B cell (primary cell): ENCODE results near the gene PTPRN2.

Source experiments
- CTCF ChIP-seq: fragments of 200-600 bp; IDR thresholded peaks from one replicate; pipeline ENCODE4 v1.8.0; 2022; ENCODE audit warnings: antibody characterized with exemption, mild to moderate bottlenecking
- EZH2 ChIP-seq: IDR thresholded peaks from 2 replicates; pipeline ENCODE4 v1.6.1; 2012; ENCODE audit warnings: borderline replicate concordance, low read depth, mild to moderate bottlenecking, moderate library complexity, low read length; ENCODE audit not compliant: insufficient read depth, poor library complexity, severe bottlenecking

- no peak for TF ChIP-seq CTCF
- TF ChIP-seq EZH2, result no peak
These were observed 796.0 kb downstream of the PTPRN2 start for GRCh38 chr7:157791666-157792065.
